OCI-LY1 (cell line): Measurements from ENCODE around the gene FIS1.

Experiments
- EZH2 ChIP-seq: fragments of 200-600 bp; sonication (generic), shearing (Covaris generic); IDR thresholded peaks from 2 replicates; pipeline ENCODE4 v1.8.0; 2017; ENCODE audit warnings: borderline replicate concordance, mixed run types, mild to moderate bottlenecking, antibody characterized with exemption, low read length, moderate library complexity, mixed read lengths
- TF ChIP-seq, protein P1 (sequence below): fragments of 200-600 bp; sonication (generic), shearing (Covaris generic); IDR thresholded peaks from 2 replicates; pipeline ENCODE4 v1.5.1; 2017; ENCODE audit warnings: mild to moderate bottlenecking, antibody characterized with exemption, low read length, moderate library complexity, mixed read lengths

DNA sequence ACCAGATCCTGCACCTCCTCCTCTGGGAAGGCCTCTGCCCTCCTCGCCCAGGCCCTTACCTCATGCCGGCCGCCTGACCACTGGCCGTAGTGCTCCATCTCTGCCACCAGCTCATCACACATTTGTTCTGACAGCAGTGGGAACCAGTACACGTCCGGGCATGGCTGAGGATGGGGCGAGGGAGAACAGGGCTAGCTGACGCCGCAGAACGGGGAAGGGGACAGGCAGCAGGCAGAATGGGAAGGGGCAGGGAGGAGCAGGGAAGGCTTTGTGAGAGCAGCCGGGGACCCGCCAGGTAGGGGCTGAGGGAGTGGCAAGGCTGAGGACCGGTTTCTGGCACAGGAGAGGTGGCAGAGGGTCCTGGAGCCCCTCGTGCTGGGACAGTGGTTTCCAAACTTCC, 36.1 kb downstream of the FIS1 start:
- TF ChIP-seq, protein P1, sequence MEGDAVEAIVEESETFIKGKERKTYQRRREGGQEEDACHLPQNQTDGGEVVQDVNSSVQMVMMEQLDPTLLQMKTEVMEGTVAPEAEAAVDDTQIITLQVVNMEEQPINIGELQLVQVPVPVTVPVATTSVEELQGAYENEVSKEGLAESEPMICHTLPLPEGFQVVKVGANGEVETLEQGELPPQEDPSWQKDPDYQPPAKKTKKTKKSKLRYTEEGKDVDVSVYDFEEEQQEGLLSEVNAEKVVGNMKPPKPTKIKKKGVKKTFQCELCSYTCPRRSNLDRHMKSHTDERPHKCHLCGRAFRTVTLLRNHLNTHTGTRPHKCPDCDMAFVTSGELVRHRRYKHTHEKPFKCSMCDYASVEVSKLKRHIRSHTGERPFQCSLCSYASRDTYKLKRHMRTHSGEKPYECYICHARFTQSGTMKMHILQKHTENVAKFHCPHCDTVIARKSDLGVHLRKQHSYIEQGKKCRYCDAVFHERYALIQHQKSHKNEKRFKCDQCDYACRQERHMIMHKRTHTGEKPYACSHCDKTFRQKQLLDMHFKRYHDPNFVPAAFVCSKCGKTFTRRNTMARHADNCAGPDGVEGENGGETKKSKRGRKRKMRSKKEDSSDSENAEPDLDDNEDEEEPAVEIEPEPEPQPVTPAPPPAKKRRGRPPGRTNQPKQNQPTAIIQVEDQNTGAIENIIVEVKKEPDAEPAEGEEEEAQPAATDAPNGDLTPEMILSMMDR: no peak
- TF ChIP-seq EZH2: no peak
